Measurements from ENCODE around the gene HMGB1.
"Not testable (repeated sequence)": the region's sequence is repeated elsewhere in the genome, so short reads cannot be mapped to it uniquely, and the experiment has no call there.

Gene HMGB1

GRCh38 chr13:30465343-30465592 lies 468 bp downstream of the HMGB1 start:
- FAIRE-seq, result no peak

- FAIRE-seq, result no peak
Measured at GRCh38 chr13:30464496-30465342, 1.0 kb downstream of the HMGB1 start.

- FAIRE-seq, result no peak
Measured at GRCh38 chr13:30463787-30464495, 1.8 kb downstream of the HMGB1 start.

GRCh38 chr13:30461279-30462066 lies 4.3 kb downstream of the HMGB1 start:
- peak; percentile 23 for FAIRE-seq

- FAIRE-seq, result no peak
Measured at GRCh38 chr13:30457306-30457891, 8.3 kb downstream of the HMGB1 start.

GRCh38 chr13:30456290-30456689 lies 9.4 kb downstream of the HMGB1 start:
- no peak for FAIRE-seq

GRCh38 chr13:30454991-30455390 lies 10.7 kb downstream of the HMGB1 start:
- no peak for FAIRE-seq

- FAIRE-seq, result peak; percentile 41
Measured at GRCh38 chr13:30453727-30454126, 12.0 kb downstream of the HMGB1 start.

GRCh38 chr13:30451476-30451875 lies 14.3 kb downstream of the HMGB1 start:
- not testable (repeated sequence) for FAIRE-seq

- no peak for FAIRE-seq
Measured at GRCh38 chr13:30450066-30450465, 15.7 kb downstream of the HMGB1 start.

- FAIRE-seq, result no peak
Measured at GRCh38 chr13:30448441-30448840, 17.3 kb downstream of the HMGB1 start.

GRCh38 chr13:30446126-30446500 lies 19.6 kb downstream of the HMGB1 start:
- no peak for FAIRE-seq

GRCh38 chr13:30443957-30444404 lies 21.8 kb downstream of the HMGB1 start:
- no peak for FAIRE-seq

- FAIRE-seq, result not testable (repeated sequence)
Measured at GRCh38 chr13:30443491-30443890, 22.2 kb downstream of the HMGB1 start.

- no peak for FAIRE-seq
Measured at GRCh38 chr13:30442926-30443325, 22.8 kb downstream of the HMGB1 start.

- no peak for FAIRE-seq
Measured at GRCh38 chr13:30440910-30441703, 24.6 kb downstream of the HMGB1 start.

- no peak for FAIRE-seq
Measured at GRCh38 chr13:30438286-30438685, 27.4 kb downstream of the HMGB1 start.

- FAIRE-seq, result no peak
Measured at GRCh38 chr13:30437177-30437576, 28.6 kb downstream of the HMGB1 start.

- FAIRE-seq, result no peak
Measured at GRCh38 chr13:30435911-30436451, 29.8 kb downstream of the HMGB1 start.

GRCh38 chr13:30431269-30431940 lies 34.3 kb downstream of the HMGB1 start:
- FAIRE-seq, result no peak
